CD4-positive, alpha-beta memory T cell (primary cell): ENCODE results near the gene C11orf58. TPM values are rescaled to one million over a fixed set of nuclear protein-coding genes. Genes with fewer than 3 reads are reported as not detected.

Experiments used
- CTCF ChIA-PET: fragments of 350-600 bp; sonication (Branson Sonifier 250); formaldehyde crosslinking; loops from one replicate; lab custom pipeline; 2021; ENCODE audit warnings: inconsistent platforms; ENCODE audit not compliant: partially characterized antibody; lab: Charles Lee
- POLR2A ChIA-PET: fragments of 350-600 bp; sonication (Branson Sonifier 250); formaldehyde crosslinking; loops from one replicate; lab custom pipeline; 2021; ENCODE audit not compliant: partially characterized antibody; lab: Charles Lee
- DNase-seq, 5 donors: peaks; one replicate each; pipeline versions ENCODE4 v3.0.0 to v3.0.0-alpha.2; 2020 to 2022; ENCODE audit warnings: mixed read lengths in 1 of 5
- H3K27ac ChIP-seq: one replicate; pipeline ENCODE4 v1.7.0; 2013; ENCODE audit warnings: low read depth, low read length
- H3K27me3 ChIP-seq: 2 replicates; pipeline ENCODE4 v1.7.0; 2013; ENCODE audit warnings: mild to moderate bottlenecking, low read length, moderate library complexity; ENCODE audit not compliant: insufficient read depth
- H3K36me3 ChIP-seq: 2 replicates; pipeline ENCODE4 v1.7.0; 2013; ENCODE audit warnings: mild to moderate bottlenecking, low read length, moderate library complexity; ENCODE audit not compliant: insufficient read depth
- H3K4me1 ChIP-seq: 2 replicates; pipeline ENCODE4 v1.7.0; 2013; ENCODE audit warnings: mild to moderate bottlenecking, low read length, moderate library complexity; ENCODE audit not compliant: insufficient read depth
- H3K4me3 ChIP-seq, 2 donors: one replicate each; pipeline ENCODE4 v1.7.0; 2013; ENCODE audit warnings: low read length in 2 of 2, mild to moderate bottlenecking in 1 of 2
- H3K9me3 ChIP-seq, 2 donors: one replicate each; pipeline ENCODE4 v1.7.0; 2013; ENCODE audit warnings: low read length in 2 of 2, control low read depth in 1 of 2; ENCODE audit not compliant: control insufficient read depth in 1 of 2
- H3K27ac Mint-ChIP-seq, 7 donors: one replicate each; pipeline ENCODE4 v1.8.0; 2020 to 2021; ENCODE audit warnings: mixed read lengths in 7 of 7, mild to moderate bottlenecking in 6 of 7, inconsistent platforms in 3 of 7, moderate library complexity in 3 of 7
- H3K27me3 Mint-ChIP-seq, 2 donors: one replicate each; pipeline ENCODE4 v1.8.0; 2020 to 2021; ENCODE audit warnings: mixed read lengths in 2 of 2
- H3K36me3 Mint-ChIP-seq, 2 donors: one replicate each; pipeline ENCODE4 v1.8.0; 2020 to 2021; ENCODE audit warnings: mixed read lengths in 2 of 2, inconsistent platforms in 1 of 2, mild to moderate bottlenecking in 1 of 2
- H3K4me1 Mint-ChIP-seq, 4 donors: one replicate each; pipeline ENCODE4 v1.8.0; 2020 to 2021; ENCODE audit warnings: mixed read lengths in 4 of 4, mild to moderate bottlenecking in 1 of 4
- H3K4me3 Mint-ChIP-seq, 8 donors: one replicate each; pipeline ENCODE4 v1.8.0; 2020 to 2021; ENCODE audit warnings: mixed read lengths in 8 of 8, mild to moderate bottlenecking in 7 of 8, moderate library complexity in 6 of 8, inconsistent platforms in 3 of 8
- H3K9me3 Mint-ChIP-seq, 8 donors: one replicate each; pipeline ENCODE4 v1.8.0; 2020 to 2021; ENCODE audit warnings: mixed read lengths in 8 of 8, mild to moderate bottlenecking in 5 of 8, inconsistent platforms in 3 of 8, moderate library complexity in 1 of 8
- intact Hi-C: fragments of 100-400 bp; cut with micrococcal nuclease; formaldehyde crosslinking; loops from one replicate; pipeline ENCODE4 v1.15.1; 2023
- polyA plus RNA-seq, 2 donors: library from polyadenylated mRNA; unstranded; fragments of 300-500 nt; fragmentation: Illumina TruSeq; gene quantifications; one replicate each; pipeline ENCODE4 v1.2.3, GENCODE V29; 2021
- total RNA-seq, 2 experiments: library from RNA; stranded (reverse); gene quantifications; one replicate each; pipeline ENCODE4 v1.2.3, GENCODE V29; 2021

Gene C11orf58
- total and polyA plus RNA-seq, 4 experiments from 2014 or later = 145 to 221 (median 158) TPM

- intact Hi-C loops = no loop called here
- Mint-ChIP-seq H3K36me3 (peaks cover 0 to 2% of the 10 kb centered on the region in 2 donors), H3K4me1 (peaks cover 0 to 32% (median 13%) of the 10 kb centered on the region in 4 donors), H3K9me3 (no peaks in the 10 kb centered on the region), H3K27ac (peak overlapping the region in 4 of 7 donors; percentile 14 to 77 (median 51)), H3K4me3 (no peak overlapping the region), H3K27me3 (no peaks in the 10 kb centered on the region)
- Histone ChIP-seq H3K4me3 (no peak overlapping the region), H3K36me3 (no peaks in the 10 kb centered on the region), H3K27me3 (no peaks in the 10 kb centered on the region), H3K9me3 (no peaks in the 10 kb centered on the region), H3K4me1 (peaks cover 16% of the 10 kb centered on the region), H3K27ac (no peak overlapping the region)
- DNase-seq = no peak
- CTCF ChIA-PET = interaction anchor here (0.8 to 3.0 kb wide), 7 partner anchors 9 to 21 kb away, joined by 3 to 16 read pairs (median 3); no protein-coding TSS in a partner anchor
- POLR2A ChIA-PET = interaction anchor here (0.5 kb wide), 1 partner anchor 66 kb away, joined by 3 read pairs; no protein-coding TSS in a partner anchor
Observed at GRCh38 chr11:16801288-16801980, 63.0 kb downstream of the C11orf58 start.

GRCh38 chr11:16804104-16804947 is 65.9 kb downstream of the C11orf58 start:
- DNase-seq = peak in 3 of 5 donors; percentile 6 to 15 (median 12)
- H3K27me3 Mint-ChIP-seq = no peaks in the 10 kb centered on the region
- H3K4me3 ChIP-seq = no peak overlapping the region
- H3K4me1 ChIP-seq = peaks cover 16% of the 10 kb centered on the region
- H3K9me3 ChIP-seq = no peaks in the 10 kb centered on the region
- H3K36me3 ChIP-seq = no peaks in the 10 kb centered on the region
- POLR2A ChIA-PET = interaction anchor here (0.6 kb wide), 1 partner anchor 13 kb away, joined by 3 read pairs; no protein-coding TSS in a partner anchor
- H3K27me3 ChIP-seq = no peaks in the 10 kb centered on the region
- no peak overlapping the region for H3K27ac ChIP-seq
- H3K27ac Mint-ChIP-seq = peak overlapping the region in 6 of 7 donors; percentile 76 to 88 (median 84)
- CTCF ChIA-PET = interaction anchor here (1.5 to 7.8 kb wide), 3 partner anchors 16 to 18 kb away, joined by 5 to 49 read pairs (median 7); no protein-coding TSS in a partner anchor
- peak overlapping the region; percentile 14 to 81 (median 56) for H3K4me3 Mint-ChIP-seq
- peaks cover 0 to 2% of the 10 kb centered on the region in 2 donors for H3K36me3 Mint-ChIP-seq
- intact Hi-C loops = no loop called here
- peaks cover 1 to 36% (median 19%) of the 10 kb centered on the region in 4 donors for H3K4me1 Mint-ChIP-seq
- H3K9me3 Mint-ChIP-seq = no peaks in the 10 kb centered on the region

GRCh38 chr11:16805938-16806337 is 67.5 kb downstream of the C11orf58 start:
- Histone ChIP-seq H3K27ac (no peak overlapping the region), H3K36me3 (no peaks in the 10 kb centered on the region), H3K9me3 (no peaks in the 10 kb centered on the region), H3K4me1 (peaks cover 9% of the 10 kb centered on the region), H3K4me3 (no peak overlapping the region), H3K27me3 (no peaks in the 10 kb centered on the region)
- no peak for DNase-seq
- ChIA-PET POLR2A (no interaction called here), CTCF (interaction anchor here (1.4 to 7.8 kb wide), 4 partner anchors 15 to 20 kb away, joined by 4 to 49 read pairs (median 6); no protein-coding TSS in a partner anchor)
- H3K4me1 Mint-ChIP-seq = peaks cover 1 to 27% (median 14%) of the 10 kb centered on the region in 4 donors
- intact Hi-C loops = no loop called here
- H3K27me3 Mint-ChIP-seq = no peaks in the 10 kb centered on the region
- peak overlapping the region in 5 of 7 donors; percentile 13 to 85 (median 35) for H3K27ac Mint-ChIP-seq
- H3K9me3 Mint-ChIP-seq = no peaks in the 10 kb centered on the region
- peaks cover 0 to 2% of the 10 kb centered on the region in 2 donors for H3K36me3 Mint-ChIP-seq
- H3K4me3 Mint-ChIP-seq = peak overlapping the region in 2 of 8 donors; percentile 3 to 62

GRCh38 chr11:16806791-16807190 is 68.3 kb downstream of the C11orf58 start:
- Mint-ChIP-seq H3K27ac (peak overlapping the region in 6 of 7 donors; percentile 21 to 85 (median 50)), H3K36me3 (peaks cover 0 to 2% of the 10 kb centered on the region in 2 donors), H3K9me3 (no peaks in the 10 kb centered on the region), H3K4me1 (peaks cover 1 to 27% (median 14%) of the 10 kb centered on the region in 4 donors), H3K27me3 (no peaks in the 10 kb centered on the region), H3K4me3 (peak overlapping the region in 2 of 8 donors; percentile 29 to 40)
- Histone ChIP-seq H3K36me3 (no peaks in the 10 kb centered on the region), H3K27me3 (no peaks in the 10 kb centered on the region), H3K4me3 (no peak overlapping the region), H3K9me3 (no peaks in the 10 kb centered on the region), H3K27ac (no peak overlapping the region), H3K4me1 (peaks cover 9% of the 10 kb centered on the region)
- POLR2A ChIA-PET = no interaction called here
- no peak for DNase-seq
- intact Hi-C loops = no loop called here
- CTCF ChIA-PET = interaction anchor here (0.8 to 7.8 kb wide), 3 partner anchors 14 to 18 kb away, joined by 3 to 49 read pairs (median 4); no protein-coding TSS in a partner anchor

GRCh38 chr11:16807306-16807705 is 68.9 kb downstream of the C11orf58 start:
- Histone ChIP-seq H3K36me3 (no peaks in the 10 kb centered on the region), H3K4me1 (peaks cover 9% of the 10 kb centered on the region), H3K4me3 (no peak overlapping the region), H3K27ac (no peak overlapping the region), H3K9me3 (no peaks in the 10 kb centered on the region), H3K27me3 (no peaks in the 10 kb centered on the region)
- ChIA-PET POLR2A (interaction anchor here (0.6 kb wide), 1 partner anchor 15 kb away, joined by 4 read pairs; no protein-coding TSS in a partner anchor), CTCF (interaction anchor here (1.0 to 7.8 kb wide), 2 partner anchors 10 to 14 kb away, joined by 3 to 49 read pairs; no protein-coding TSS in a partner anchor)
- Mint-ChIP-seq H3K36me3 (no peaks in the 10 kb centered on the region), H3K27me3 (no peaks in the 10 kb centered on the region), H3K9me3 (no peaks in the 10 kb centered on the region), H3K4me3 (peak overlapping the region in 6 of 8 donors; percentile 4 to 44 (median 27)), H3K27ac (peak overlapping the region in 6 of 7 donors; percentile 21 to 85 (median 48)), H3K4me1 (peaks cover 1 to 27% (median 14%) of the 10 kb centered on the region in 4 donors)
- intact Hi-C loops = no loop called here
- no peak for DNase-seq
